OCI-LY7 (cell line): ENCODE measurements around the gene RBBP8.

ENCODE experiments used
- EZH2phosphoT487 ChIP-seq: fragments of 200-600 bp; sonication (generic); IDR thresholded peaks from 2 replicates; pipeline ENCODE4 v1.6.1; 2018; ENCODE audit warnings: low read depth, borderline replicate concordance, mild to moderate bottlenecking, mixed run types, antibody characterized with exemption, low read length, moderate library complexity, mixed read lengths
- TF ChIP-seq, protein P1 (sequence below): fragments of 200-600 bp; sonication (generic); conservative IDR thresholded peaks from 2 replicates; pipeline ENCODE4 v1.5.1; 2014; ENCODE audit warnings: mild to moderate bottlenecking, antibody characterized with exemption, low read length, moderate library complexity, mixed read lengths

GRCh38 chr18:23033056-23033455, 99.9 kb downstream of the RBBP8 start:
- TF ChIP-seq, protein P1, sequence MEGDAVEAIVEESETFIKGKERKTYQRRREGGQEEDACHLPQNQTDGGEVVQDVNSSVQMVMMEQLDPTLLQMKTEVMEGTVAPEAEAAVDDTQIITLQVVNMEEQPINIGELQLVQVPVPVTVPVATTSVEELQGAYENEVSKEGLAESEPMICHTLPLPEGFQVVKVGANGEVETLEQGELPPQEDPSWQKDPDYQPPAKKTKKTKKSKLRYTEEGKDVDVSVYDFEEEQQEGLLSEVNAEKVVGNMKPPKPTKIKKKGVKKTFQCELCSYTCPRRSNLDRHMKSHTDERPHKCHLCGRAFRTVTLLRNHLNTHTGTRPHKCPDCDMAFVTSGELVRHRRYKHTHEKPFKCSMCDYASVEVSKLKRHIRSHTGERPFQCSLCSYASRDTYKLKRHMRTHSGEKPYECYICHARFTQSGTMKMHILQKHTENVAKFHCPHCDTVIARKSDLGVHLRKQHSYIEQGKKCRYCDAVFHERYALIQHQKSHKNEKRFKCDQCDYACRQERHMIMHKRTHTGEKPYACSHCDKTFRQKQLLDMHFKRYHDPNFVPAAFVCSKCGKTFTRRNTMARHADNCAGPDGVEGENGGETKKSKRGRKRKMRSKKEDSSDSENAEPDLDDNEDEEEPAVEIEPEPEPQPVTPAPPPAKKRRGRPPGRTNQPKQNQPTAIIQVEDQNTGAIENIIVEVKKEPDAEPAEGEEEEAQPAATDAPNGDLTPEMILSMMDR = no peak
- TF ChIP-seq EZH2phosphoT487 = no peak
